Heart left ventricle (tissue), 16 donors: Measurements from ENCODE around the gene MPV17L2. TPM values are rescaled to one million over a fixed set of nuclear protein-coding genes. Genes with fewer than 3 reads are reported as not detected.

ENCODE experiments used
- ATAC-seq, 4 donors: fragments of 200-7000 bp; cut with Tn5 transposase; one replicate each; pipeline ENCODE4 v1.9.1; 2020 to 2022; ENCODE audit warnings: moderate library complexity in 4 of 4, mild to moderate bottlenecking in 3 of 4, moderate number of reproducible peaks in 1 of 4
- DNase-seq, 5 donors: peaks; one replicate each; pipeline ENCODE4 v3.0.0-alpha.2; 2020
- H3K27ac ChIP-seq, 12 donors: fragments of 200-600 bp; sonication (generic) in 4 of 12; one replicate each; pipeline versions ENCODE4 v1.5.0 to v1.8.0; 2016 to 2022; ENCODE audit warnings: mild to moderate bottlenecking in 2 of 12
- H3K27me3 ChIP-seq, 9 donors: fragments of 200-600 bp; sonication (generic) in 2 of 9; one replicate each; pipeline versions ENCODE4 v1.5.1 to v1.8.0; 2016 to 2022; ENCODE audit warnings: mild to moderate bottlenecking in 3 of 9
- H3K36me3 ChIP-seq, 9 donors: fragments of 200-600 bp; sonication (generic) in 2 of 9; one replicate each; pipeline versions ENCODE4 v1.5.0 to v1.8.0; 2018 to 2022; ENCODE audit warnings: mild to moderate bottlenecking in 2 of 9
- H3K4me1 ChIP-seq, 12 donors: fragments of 200-600 bp; sonication (generic) in 4 of 12; one replicate each; pipeline versions ENCODE4 v1.5.0 to v1.8.0; 2016 to 2022; ENCODE audit warnings: mild to moderate bottlenecking in 3 of 12
- H3K4me3 ChIP-seq, 12 donors: fragments of 200-600 bp; sonication (generic) in 4 of 12; one replicate each; pipeline versions ENCODE4 v1.5.0 to v1.8.0; 2017 to 2022; ENCODE audit warnings: mild to moderate bottlenecking in 9 of 12, moderate library complexity in 4 of 12
- H3K9me3 ChIP-seq, 12 donors: fragments of 200-600 bp; sonication (generic) in 4 of 12; one replicate each; pipeline versions ENCODE4 v1.5.0 to v1.8.0; 2016 to 2022; ENCODE audit warnings: mild to moderate bottlenecking in 1 of 12
- CTCF ChIP-seq, 12 donors: fragments of 200-600 bp; sonication (generic) in 4 of 12; IDR thresholded peaks; one replicate each; pipeline versions ENCODE4 v1.5.0 to v1.8.0; 2018 to 2022; ENCODE audit warnings: antibody characterized with exemption in 12 of 12, mild to moderate bottlenecking in 5 of 12
- POLR2A ChIP-seq, 2 donors: fragments of 450-650 bp; IDR thresholded peaks; one replicate each; pipeline ENCODE4 v1.6.1; 2017; ENCODE audit warnings: antibody characterized with exemption in 2 of 2, mild to moderate bottlenecking in 2 of 2, moderate library complexity in 2 of 2
- WGBS, 4 donors: extraction: QIAGEN DNeasy Blood & Tissue Kit in 2 of 4; methylation state at CpG; one replicate each; pipeline versions ENCODE4 v1.1.5 to v1.1.7; 2013 to 2018; 5-methylcytosine and 5-hydroxymethylcytosine counted together
- intact Hi-C, 10 donors: fragments of 100-400 bp; cut with DNase I; formaldehyde crosslinking; loops; one replicate each; pipeline versions ENCODE4 v1.11.1 to v1.14.2; 2022
- polyA plus RNA-seq, 2 donors: library from polyadenylated mRNA; stranded (reverse); fragments of 200-250 nt; gene quantifications; one replicate each; pipeline ENCODE4 v1.2.3, GENCODE V29; 2013
- total RNA-seq, 9 donors: library from RNA; depleted of rRNA in 2 of 9; stranded (reverse); fragments of >200 nt in 2 of 9; fragmentation: NEBNext Ultra II Directional in 3 of 9; extraction: Animal tissue kit (Norgen Biotek cat#: 25700) in 3 of 9; gene quantifications; one replicate each; pipeline versions ENCODE4 v1.1.0 to v1.2.4, GENCODE V29; 2016 to 2023
- donor health status: ischemic (EF 13 %, LVEDD 7.1; RV severe dilation, severe dysfunction).
- donor health status: healthy with polysubstance abuse.
- donor health status: DM: no; HTN: yes; CAD: no.
- donor health status: DM: no; HTN: no; CAD: no.
- donor health status: ischemic (EF 25% LVEDD 6.9; RV normal size, moderate dysfunction).
- donor health status: ischemic (EF 25% LVEDD 5.7; RV mildly dilated, moderate dysfunction).
- donor health status: healthy.
- donor health status: DM: yes; HTN: yes; CAD: no.
- donor health status: ischemic (EF 35%, LVEDD 5.7; RV mildly dilated, moderate dysfunction).
- donor health status: nonischemic (EF 11% LVEDD 7.7; RV severe dilation, severe dysfunction).
- donor health status: DM: yes; HTN: yes; CAD: no.
- donor health status: PGD.
- donor health status: ischemic (EF 29% LVEDD 5.4; RV normal size, mild dysfunction).
- donor health status: nonischemic (EF 23%, LVEDD 6.1; RV moderate dilation, normal function).

The MPV17L2 gene
- total and polyA plus RNA-seq, 11 donors: 10.6 to 59.3 (median 18.9) TPM

GRCh38 chr19:18229474-18229873, 36.5 kb downstream of the MPV17L2 start:
- 70 to 80% (median 75%) methylated on average over 5 of the region's 5 CpGs for WGBS, 4 donors
- H3K4me1 ChIP-seq: peaks cover 0 to 54% (median 20%) of the 10 kb centered on the region in 12 donors
- DNase-seq (no peak), ATAC-seq (no peak)
- peaks cover 12 to 80% (median 29%) of the 10 kb centered on the region in 9 donors for H3K27me3 ChIP-seq
- TF ChIP-seq CTCF (IDR thresholded peaks at IDR 0.05) (peak in 9 of 12 donors; percentile 12 to 41 (median 31)), POLR2A (IDR thresholded peaks at IDR 0.05) (no peak)
- no peak overlapping the region for H3K4me3 ChIP-seq
- H3K9me3 ChIP-seq: peaks cover 0 to 12% (median 3%) of the 10 kb centered on the region in 12 donors
- H3K36me3 ChIP-seq: no peaks in the 10 kb centered on the region
- intact Hi-C loops: no loop called here
- H3K27ac ChIP-seq: no peak overlapping the region

GRCh38 chr19:18229915-18230314, 36.9 kb downstream of the MPV17L2 start:
- no peak overlapping the region for H3K4me3 ChIP-seq
- no peaks in the 10 kb centered on the region for H3K36me3 ChIP-seq
- H3K27ac ChIP-seq: no peak overlapping the region
- intact Hi-C loops: no loop called here
- WGBS, 4 donors: 81 to 84% (median 83%) methylated on average over 4 of the region's 4 CpGs
- TF ChIP-seq CTCF (IDR thresholded peaks at IDR 0.05) (no peak), POLR2A (IDR thresholded peaks at IDR 0.05) (no peak)
- H3K27me3 ChIP-seq: peaks cover 12 to 81% (median 29%) of the 10 kb centered on the region in 9 donors
- H3K4me1 ChIP-seq: peaks cover 0 to 49% (median 16%) of the 10 kb centered on the region in 12 donors
- H3K9me3 ChIP-seq: peaks cover 0 to 12% (median 3%) of the 10 kb centered on the region in 12 donors
- no peak for DNase-seq
- no peak for ATAC-seq

- intact Hi-C loops: no loop called here
- H3K9me3 ChIP-seq: peaks cover 0 to 12% (median 3%) of the 10 kb centered on the region in 12 donors
- H3K27me3 ChIP-seq: peaks cover 5 to 74% (median 24%) of the 10 kb centered on the region in 9 donors
- no peak for DNase-seq
- WGBS, 4 donors: 32 to 59% (median 53%) methylated on average over 7 to 18 of the region's 18 CpGs
- no peak overlapping the region for H3K27ac ChIP-seq
- H3K36me3 ChIP-seq: no peaks in the 10 kb centered on the region
- no peak overlapping the region for H3K4me3 ChIP-seq
- H3K4me1 ChIP-seq: peaks cover 0 to 37% (median 10%) of the 10 kb centered on the region in 12 donors
- ATAC-seq: no peak
- TF ChIP-seq CTCF (IDR thresholded peaks at IDR 0.05): no peak
- no peak for TF ChIP-seq POLR2A (IDR thresholded peaks at IDR 0.05)
These were observed 38.1 kb downstream of the MPV17L2 start for GRCh38 chr19:18230941-18231734.

- intact Hi-C loops: no loop called here
- Histone ChIP-seq H3K27ac (no peak overlapping the region), H3K36me3 (no peaks in the 10 kb centered on the region), H3K27me3 (peaks cover 5 to 74% (median 24%) of the 10 kb centered on the region in 9 donors), H3K4me3 (no peak overlapping the region), H3K9me3 (peaks cover 0 to 12% (median 3%) of the 10 kb centered on the region in 12 donors), H3K4me1 (peaks cover 0 to 32% (median 6%) of the 10 kb centered on the region in 12 donors)
- ATAC-seq (peak in 1 of 4 donors; percentile 17), DNase-seq (no peak)
- no peak for TF ChIP-seq CTCF (IDR thresholded peaks at IDR 0.05)
- no peak for TF ChIP-seq POLR2A (IDR thresholded peaks at IDR 0.05)
- WGBS, 4 donors: 19 to 29% (median 24%) methylated on average over 4 of the region's 4 CpGs
These were observed 38.8 kb downstream of the MPV17L2 start for GRCh38 chr19:18231775-18232174.
